ENCODE measurements around the gene NCKAP1.
"Not testable (repeated sequence)": the region's sequence is repeated elsewhere in the genome, so short reads cannot be mapped to it uniquely, and the experiment has no call there.

The NCKAP1 gene

GRCh38 chr2:182893035-182893434 lies 145.2 kb downstream of the NCKAP1 start:
- 86 to 90% methylated on average over 2 to 4 of the region's 7 CpGs for WGBS, 2 experiments (ENCODE audit: insufficient coverage in 2 of 2)
- H3K36me3 ChIP-seq (ENCODE audit: control insufficient read depth, insufficient read depth, low read length), result not testable (repeated sequence)

GRCh38 chr2:182891611-182892010 lies 146.6 kb downstream of the NCKAP1 start:
- Histone ChIP-seq H3K4me1 (ENCODE audit: control insufficient read depth, insufficient read depth, low read length, poor library complexity, severe bottlenecking) (no peaks in the 10 kb centered on the region), H3K36me3 (ENCODE audit: control insufficient read depth, insufficient read depth, low read length) (no peaks in the 10 kb centered on the region), H3K27ac (ENCODE audit: low read depth, low read length, severe bottlenecking) (no peak overlapping the region), H3K4me3 (ENCODE audit: extremely low read depth, insufficient read depth, low read length, poor library complexity, severe bottlenecking) (no peak overlapping the region), H3K9me3 (ENCODE audit: control insufficient read depth, low read length) (peaks cover 3% of the 10 kb centered on the region)
- WGBS, 2 experiments (ENCODE audit: insufficient coverage in 2 of 2), result 86 to 100% methylated on average over 1 of the region's 4 CpGs

More at GRCh38 chr2:182893035-182893434, 145.2 kb downstream of the NCKAP1 start:
- not testable (repeated sequence) for H3K4me3 ChIP-seq (ENCODE audit: extremely low read depth, insufficient read depth, low read length, poor library complexity, severe bottlenecking); H3K9me3 ChIP-seq (ENCODE audit: control insufficient read depth, low read length); H3K4me1 ChIP-seq (ENCODE audit: control insufficient read depth, insufficient read depth, low read length, poor library complexity, severe bottlenecking); H3K27ac ChIP-seq (ENCODE audit: low read depth, low read length, severe bottlenecking)

GRCh38 chr2:182890773-182891378 lies 147.4 kb downstream of the NCKAP1 start:
- Histone ChIP-seq H3K4me1 (ENCODE audit: control insufficient read depth, insufficient read depth, low read length, poor library complexity, severe bottlenecking) (no peaks in the 10 kb centered on the region), H3K9me3 (ENCODE audit: control insufficient read depth, low read length) (peaks cover 3% of the 10 kb centered on the region), H3K36me3 (ENCODE audit: control insufficient read depth, insufficient read depth, low read length) (no peaks in the 10 kb centered on the region), H3K4me3 (ENCODE audit: extremely low read depth, insufficient read depth, low read length, poor library complexity, severe bottlenecking) (no peak overlapping the region), H3K27ac (ENCODE audit: low read depth, low read length, severe bottlenecking) (no peak overlapping the region)
- 60% methylated on average over 1 of the region's 3 CpGs; no CpG with 5 or more reads in 1 of the 2 experiments for WGBS, 2 experiments (ENCODE audit: insufficient coverage in 2 of 2)

DNA sequence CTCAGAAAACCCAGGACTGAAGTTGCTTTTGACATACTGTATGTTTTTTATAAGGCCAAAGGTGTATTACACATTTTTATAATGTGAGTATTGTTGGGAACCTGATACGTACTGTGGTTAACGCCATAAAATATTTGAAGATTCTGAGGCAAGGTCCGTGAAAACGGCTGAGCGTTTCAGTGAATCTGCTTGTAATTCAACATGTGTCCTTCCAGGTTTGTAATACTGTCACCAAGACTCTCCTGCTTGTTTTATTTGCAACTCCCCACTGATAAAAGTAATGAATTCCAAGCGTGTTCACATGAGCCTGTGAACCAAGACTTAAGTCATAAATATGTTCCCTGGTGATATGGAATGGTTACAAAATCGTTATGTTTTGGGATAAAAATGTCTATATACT lies 148.0 kb downstream of the NCKAP1 start:
- H3K27ac ChIP-seq (ENCODE audit: low read depth, low read length, severe bottlenecking), result no peak overlapping the region
- H3K36me3 ChIP-seq (ENCODE audit: control insufficient read depth, insufficient read depth, low read length), result no peaks in the 10 kb centered on the region
- H3K4me1 ChIP-seq (ENCODE audit: control insufficient read depth, insufficient read depth, low read length, poor library complexity, severe bottlenecking), result no peaks in the 10 kb centered on the region
- H3K4me3 ChIP-seq (ENCODE audit: extremely low read depth, insufficient read depth, low read length, poor library complexity, severe bottlenecking), result no peak overlapping the region
- peaks cover 3% of the 10 kb centered on the region for H3K9me3 ChIP-seq (ENCODE audit: control insufficient read depth, low read length)
- 90 to 94% methylated on average over 5 of the region's 7 CpGs for WGBS, 2 experiments (ENCODE audit: insufficient coverage in 2 of 2)

DNA sequence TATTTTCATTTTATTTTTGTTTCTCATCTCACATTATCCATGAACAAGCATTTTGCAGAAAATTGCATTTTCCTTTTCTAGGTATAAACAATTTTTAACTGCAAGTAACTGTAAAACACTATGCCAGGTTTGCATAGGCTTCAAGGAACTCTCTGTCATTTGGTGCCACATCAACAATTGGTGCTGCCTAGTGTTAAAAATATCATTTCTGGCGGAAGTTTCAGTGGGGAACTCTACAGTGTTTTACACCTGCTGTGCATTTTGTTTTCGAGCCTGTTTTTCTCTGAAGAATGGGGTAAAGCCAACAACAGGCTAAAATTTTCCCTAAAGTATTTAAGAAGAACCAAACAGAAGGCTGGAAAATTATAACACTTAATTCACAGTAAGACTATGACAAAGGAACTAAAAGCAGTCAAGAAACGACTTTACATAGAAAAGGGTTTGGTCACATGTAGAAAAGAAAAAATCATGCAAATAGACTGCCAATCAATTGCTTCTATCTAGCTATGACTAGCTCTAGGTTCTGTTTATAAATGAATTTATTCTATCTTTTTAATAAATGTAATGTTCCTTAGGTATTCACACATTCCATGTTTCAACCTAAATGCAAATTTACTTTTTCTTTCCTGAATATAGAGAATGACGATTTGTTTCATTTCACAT lies 150.4 kb downstream of the NCKAP1 start:
- Histone ChIP-seq H3K4me1 (ENCODE audit: control insufficient read depth, insufficient read depth, low read length, poor library complexity, severe bottlenecking) (no peaks in the 10 kb centered on the region), H3K4me3 (ENCODE audit: extremely low read depth, insufficient read depth, low read length, poor library complexity, severe bottlenecking) (no peak overlapping the region), H3K27ac (ENCODE audit: low read depth, low read length, severe bottlenecking) (no peak overlapping the region), H3K36me3 (ENCODE audit: control insufficient read depth, insufficient read depth, low read length) (no peaks in the 10 kb centered on the region), H3K9me3 (ENCODE audit: control insufficient read depth, low read length) (no peaks in the 10 kb centered on the region)
- 80 to 100% methylated on average over 1 of the region's 4 CpGs for WGBS, 2 experiments (ENCODE audit: insufficient coverage in 2 of 2)

- no peaks in the 10 kb centered on the region for H3K36me3 ChIP-seq (ENCODE audit: control insufficient read depth, insufficient read depth, low read length)
- 100% methylated on average over 2 of the region's 6 CpGs for WGBS, 2 experiments (ENCODE audit: insufficient coverage in 2 of 2)
- H3K27ac ChIP-seq (ENCODE audit: low read depth, low read length, severe bottlenecking), result no peak overlapping the region
- no peak overlapping the region for H3K4me3 ChIP-seq (ENCODE audit: extremely low read depth, insufficient read depth, low read length, poor library complexity, severe bottlenecking)
- no peaks in the 10 kb centered on the region for H3K9me3 ChIP-seq (ENCODE audit: control insufficient read depth, low read length)
- H3K4me1 ChIP-seq (ENCODE audit: control insufficient read depth, insufficient read depth, low read length, poor library complexity, severe bottlenecking), result no peaks in the 10 kb centered on the region
Observed at GRCh38 chr2:182887093-182887492, 151.2 kb downstream of the NCKAP1 start.

DNA sequence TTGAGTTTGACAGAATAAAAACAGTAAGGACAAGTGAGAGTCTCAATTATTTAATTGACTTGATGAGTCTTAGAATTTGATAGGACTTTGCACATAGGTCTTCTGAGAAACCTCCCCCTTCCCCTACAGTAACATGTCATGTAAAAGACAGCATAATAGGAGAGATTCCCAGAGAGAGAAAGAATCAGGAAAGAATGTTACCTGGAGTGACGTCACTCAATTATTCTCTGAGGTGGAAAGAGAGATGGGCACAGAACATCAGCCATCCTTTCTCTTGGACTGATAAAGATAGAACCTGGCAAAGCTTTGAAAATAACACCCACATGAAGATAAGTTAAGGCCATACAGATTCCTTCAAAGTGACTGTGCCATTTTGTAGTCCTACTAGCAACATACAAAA lies 152.5 kb downstream of the NCKAP1 start:
- WGBS, 2 experiments (ENCODE audit: insufficient coverage in 2 of 2), result 88 to 100% methylated on average over 1 of the region's 1 CpG
- H3K4me3 ChIP-seq (ENCODE audit: extremely low read depth, insufficient read depth, low read length, poor library complexity, severe bottlenecking), result no peak overlapping the region
- H3K4me1 ChIP-seq (ENCODE audit: control insufficient read depth, insufficient read depth, low read length, poor library complexity, severe bottlenecking), result no peaks in the 10 kb centered on the region
- no peaks in the 10 kb centered on the region for H3K36me3 ChIP-seq (ENCODE audit: control insufficient read depth, insufficient read depth, low read length)
- no peak overlapping the region for H3K27ac ChIP-seq (ENCODE audit: low read depth, low read length, severe bottlenecking)
- H3K9me3 ChIP-seq (ENCODE audit: control insufficient read depth, low read length), result no peaks in the 10 kb centered on the region

DNA sequence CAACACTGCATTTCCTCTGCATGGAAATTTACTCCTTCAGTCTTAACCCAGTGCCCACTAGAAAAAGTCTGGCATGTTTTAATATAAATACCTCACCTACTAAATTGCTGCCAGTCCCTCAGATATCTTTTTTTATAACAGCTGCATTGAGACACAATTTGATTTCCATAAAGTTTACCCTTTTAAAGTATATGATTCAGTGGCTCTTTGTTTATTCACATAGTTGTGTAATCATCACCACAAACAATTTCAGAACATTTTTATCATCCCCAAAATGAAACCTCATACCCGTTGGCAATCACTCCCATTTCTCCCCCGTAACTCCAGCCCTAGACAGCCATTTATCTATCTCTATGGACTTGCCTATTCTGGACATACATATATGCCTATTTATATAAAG lies 154.8 kb downstream of the NCKAP1 start:
- H3K27ac ChIP-seq (ENCODE audit: low read depth, low read length, severe bottlenecking), result no peak overlapping the region
- WGBS, 2 experiments (ENCODE audit: insufficient coverage in 2 of 2), result no CpG with 5 or more reads among the region's 2 CpGs
- no peaks in the 10 kb centered on the region for H3K4me1 ChIP-seq (ENCODE audit: control insufficient read depth, insufficient read depth, low read length, poor library complexity, severe bottlenecking)
- no peaks in the 10 kb centered on the region for H3K9me3 ChIP-seq (ENCODE audit: control insufficient read depth, low read length)
- H3K36me3 ChIP-seq (ENCODE audit: control insufficient read depth, insufficient read depth, low read length), result no peaks in the 10 kb centered on the region
- H3K4me3 ChIP-seq (ENCODE audit: extremely low read depth, insufficient read depth, low read length, poor library complexity, severe bottlenecking), result no peak overlapping the region

GRCh38 chr2:182880100-182880499 lies 158.2 kb downstream of the NCKAP1 start:
- H3K27ac ChIP-seq (ENCODE audit: low read depth, low read length, severe bottlenecking); H3K4me1 ChIP-seq (ENCODE audit: control insufficient read depth, insufficient read depth, low read length, poor library complexity, severe bottlenecking); H3K36me3 ChIP-seq (ENCODE audit: control insufficient read depth, insufficient read depth, low read length); H3K9me3 ChIP-seq (ENCODE audit: control insufficient read depth, low read length); H3K4me3 ChIP-seq (ENCODE audit: extremely low read depth, insufficient read depth, low read length, poor library complexity, severe bottlenecking): not testable (repeated sequence)
- 86% methylated on average over 1 of the region's 1 CpG; no CpG with 5 or more reads in 1 of the 2 experiments for WGBS, 2 experiments (ENCODE audit: insufficient coverage in 2 of 2)

DNA sequence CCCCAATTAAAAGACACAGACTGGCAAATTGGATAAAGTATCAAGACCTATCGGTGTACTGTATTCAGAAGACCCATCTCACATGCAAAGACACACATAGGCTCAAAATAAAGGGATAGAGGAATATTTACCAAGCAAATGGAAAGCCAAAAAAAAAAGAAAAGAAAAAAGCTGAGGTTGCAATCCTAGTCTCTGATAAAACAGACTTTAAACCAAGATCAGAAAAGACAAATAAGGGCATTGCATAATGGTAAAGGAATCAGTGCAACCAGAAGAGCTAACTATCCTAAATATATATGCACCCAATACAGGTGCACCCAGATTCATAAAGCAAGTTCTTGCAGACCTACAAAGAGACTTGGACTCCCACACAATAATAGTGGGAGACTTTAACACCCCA lies 161.6 kb downstream of the NCKAP1 start:
- not testable (repeated sequence) for H3K4me3 ChIP-seq (ENCODE audit: extremely low read depth, insufficient read depth, low read length, poor library complexity, severe bottlenecking); H3K36me3 ChIP-seq (ENCODE audit: control insufficient read depth, insufficient read depth, low read length); H3K9me3 ChIP-seq (ENCODE audit: control insufficient read depth, low read length); H3K27ac ChIP-seq (ENCODE audit: low read depth, low read length, severe bottlenecking); H3K4me1 ChIP-seq (ENCODE audit: control insufficient read depth, insufficient read depth, low read length, poor library complexity, severe bottlenecking)
- WGBS, 2 experiments (ENCODE audit: insufficient coverage in 2 of 2), result no CpG with 5 or more reads among the region's 1 CpG

- peaks cover 4% of the 10 kb centered on the region for H3K4me1 ChIP-seq (ENCODE audit: control insufficient read depth, insufficient read depth, low read length, poor library complexity, severe bottlenecking)
- WGBS, 2 experiments (ENCODE audit: insufficient coverage in 2 of 2), result 0% methylated on average over 1 of the region's 1 CpG; no CpG with 5 or more reads in 1 of the 2 experiments
Observed at GRCh38 chr2:182870227-182870626, 168.0 kb downstream of the NCKAP1 start.

More at GRCh38 chr2:182870227-182870626, 168.0 kb downstream of the NCKAP1 start:
- Histone ChIP-seq H3K27ac (ENCODE audit: low read depth, low read length, severe bottlenecking) (no peak overlapping the region), H3K36me3 (ENCODE audit: control insufficient read depth, insufficient read depth, low read length) (no peaks in the 10 kb centered on the region), H3K9me3 (ENCODE audit: control insufficient read depth, low read length) (no peaks in the 10 kb centered on the region), H3K4me3 (ENCODE audit: extremely low read depth, insufficient read depth, low read length, poor library complexity, severe bottlenecking) (no peak overlapping the region)

All from mesodermal cell (in vitro differentiated cells).